B cell (primary cell): ENCODE results near the gene EFNA3. TPM values are rescaled to one million over a fixed set of nuclear protein-coding genes. Genes with fewer than 3 reads are reported as not detected.
A peak's percentile ranks its signal among the peaks of the same experiment; 100 is the strongest.

Source experiments
- ATAC-seq: fragments of 200-7000 bp; cut with Tn5 transposase; one replicate; pipeline ENCODE4 v1.10.0; 2021; ENCODE audit warnings: low read depth, mild to moderate bottlenecking, moderate number of reproducible peaks, moderate library complexity
- CTCF ChIA-PET: fragments of 350-600 bp; sonication (Branson Sonifier 250); formaldehyde crosslinking; loops from one replicate; lab custom pipeline; 2021; ENCODE audit warnings: antibody characterized with exemption, inconsistent platforms; lab: Charles Lee
- POLR2A ChIA-PET: fragments of 350-600 bp; sonication (Branson Sonifier 250); formaldehyde crosslinking; loops from one replicate; lab custom pipeline; 2021; ENCODE audit warnings: antibody characterized with exemption; lab: Charles Lee
- DNase-seq: peaks from one replicate; pipeline ENCODE4 v3.0.0; 2013
- H2AFZ ChIP-seq: 2 replicates; pipeline ENCODE4 v1.6.1; 2012; ENCODE audit warnings: mild to moderate bottlenecking, low read depth, low read length; ENCODE audit not compliant: insufficient read depth, poor library complexity, severe bottlenecking
- H3K27ac ChIP-seq, 2 donors: 1 replicate in 1 of 2; 2 replicates in 1 of 2; pipeline ENCODE4 v1.5.1; 2012 to 2013; ENCODE audit warnings: low read length in 2 of 2, mild to moderate bottlenecking in 2 of 2, moderate library complexity in 1 of 2
- H3K27me3 ChIP-seq, 4 experiments: fragments of 200-600 bp in 1 of 4; sonication (generic) in 1 of 4; replicated peaks in 1 of 4; 1 replicate in 2 of 4; 2 replicates in 2 of 4; pipeline versions ENCODE4 v1.6.1 to v1.7.0; 2013 to 2016; ENCODE audit warnings: low read length in 3 of 4, mild to moderate bottlenecking in 2 of 4, mixed read lengths in 1 of 4, moderate library complexity in 1 of 4; ENCODE audit not compliant: insufficient read depth in 4 of 4, control insufficient read depth in 3 of 4; ENCODE audit errors: control extremely low read depth in 1 of 4
- H3K36me3 ChIP-seq, 2 experiments: replicated peaks in 1 of 2; 1 replicate in 1 of 2; 2 replicates in 1 of 2; pipeline versions ENCODE4 v1.6.1 to v1.7.1; 2013; ENCODE audit warnings: low read length in 1 of 2; ENCODE audit not compliant: insufficient read depth in 2 of 2, control insufficient read depth in 1 of 2; ENCODE audit errors: control extremely low read depth in 1 of 2, extremely low read depth in 1 of 2
- H3K4me1 ChIP-seq, 2 donors: fragments of 200-600 bp in 1 of 2; sonication (generic) in 1 of 2; 1 replicate in 1 of 2; 2 replicates in 1 of 2; pipeline versions ENCODE4 v1.5.1 to v1.6.1; 2013 to 2017; ENCODE audit warnings: low read length in 2 of 2; ENCODE audit not compliant: control insufficient read depth in 2 of 2, insufficient read depth in 2 of 2
- H3K4me2 ChIP-seq: replicated peaks from 2 replicates; pipeline ENCODE3; 2012; ENCODE audit warnings: mild to moderate bottlenecking, low read depth, low read length; ENCODE audit not compliant: poor library complexity, severe bottlenecking
- H3K4me3 ChIP-seq, 5 experiments: fragments of 200-600 bp in 1 of 5; sonication (generic) in 1 of 5; 1 replicate in 3 of 5; 2 replicates in 2 of 5; pipeline versions ENCODE4 v1.5.1 to v1.7.0; 2011 to 2016; ENCODE audit warnings: low read length in 4 of 5, mild to moderate bottlenecking in 4 of 5, low read depth in 2 of 5, control low read depth in 1 of 5, moderate library complexity in 1 of 5; ENCODE audit not compliant: insufficient read depth in 1 of 5; ENCODE audit errors: control extremely low read depth in 1 of 5, extremely low read depth in 1 of 5
- H3K79me2 ChIP-seq: fragments of 200-600 bp; sonication (generic); one replicate; pipeline ENCODE4 v1.6.0; 2016; ENCODE audit warnings: low read length; ENCODE audit not compliant: control insufficient read depth, insufficient read depth
- H3K9ac ChIP-seq: fragments of 200-600 bp; sonication (generic); 2 replicates; pipeline ENCODE4 v1.6.1; 2017; ENCODE audit warnings: mild to moderate bottlenecking, low read length, moderate library complexity
- H3K9me3 ChIP-seq, 3 donors: one replicate each; pipeline versions ENCODE4 v1.6.1 to v1.7.1; 2013; ENCODE audit warnings: low read length in 2 of 3; ENCODE audit not compliant: control insufficient read depth in 2 of 3, insufficient read depth in 1 of 3; ENCODE audit errors: control extremely low read depth in 1 of 3
- H4K20me1 ChIP-seq: 2 replicates; pipeline ENCODE4 v1.6.0; 2012; ENCODE audit warnings: mild to moderate bottlenecking, low read length; ENCODE audit not compliant: insufficient read depth, control insufficient read depth, poor library complexity, severe bottlenecking
- H3K27ac Mint-ChIP-seq: one replicate; pipeline ENCODE4 v1.8.0; 2021; ENCODE audit warnings: mixed read lengths
- H3K27me3 Mint-ChIP-seq: one replicate; pipeline ENCODE4 v1.8.0; 2021; ENCODE audit warnings: mixed read lengths
- H3K4me1 Mint-ChIP-seq: one replicate; pipeline ENCODE4 v1.8.0; 2021; ENCODE audit warnings: mixed read lengths
- H3K4me3 Mint-ChIP-seq: one replicate; pipeline ENCODE4 v1.8.0; 2021; ENCODE audit warnings: mixed read lengths
- H3K9me3 Mint-ChIP-seq: one replicate; pipeline ENCODE4 v1.8.0; 2022; ENCODE audit warnings: mixed read lengths; ENCODE audit not compliant: insufficient read depth
- EZH2 ChIP-seq: IDR thresholded peaks from 2 replicates; pipeline ENCODE4 v1.6.1; 2012; ENCODE audit warnings: borderline replicate concordance, low read depth, mild to moderate bottlenecking, moderate library complexity, low read length; ENCODE audit not compliant: insufficient read depth, poor library complexity, severe bottlenecking
- WGBS: methylation state at CpG from one replicate; pipeline ENCODE4 v1.1.5; 2013; ENCODE audit warnings: missing lambda C conversion rate; ENCODE audit not compliant: insufficient coverage; 5-methylcytosine and 5-hydroxymethylcytosine counted together
- intact Hi-C: fragments of 100-400 bp; cut with micrococcal nuclease; formaldehyde crosslinking; loops from one replicate; pipeline ENCODE4 v1.10.0; 2022
- polyA plus RNA-seq: library from polyadenylated mRNA; depleted of rRNA; stranded (reverse); fragments of >200 nt; gene quantifications from 2 replicates; pipeline ENCODE4 v1.2.3, GENCODE V29; 2012
- total RNA-seq, 2 donors: library from RNA; stranded (reverse); fragments of 120-200 nt in 1 of 2; gene quantifications; 1 replicate in 1 of 2; 2 replicates in 1 of 2; pipeline versions ENCODE4 v1.2.3 to v1.2.4, GENCODE V29; 2013 to 2022
- TF ChIP-seq, protein P1 (sequence below): fragments of 200-600 bp; IDR thresholded peaks from one replicate; pipeline ENCODE4 v1.8.0; 2022; ENCODE audit warnings: antibody characterized with exemption, mild to moderate bottlenecking

The EFNA3 gene
- total and polyA plus RNA-seq, 2 donors (not counting 1 experiment from before 2014, with no cell fraction given), result 1.6 to 3.2 TPM

GRCh38 chr1:155079487-155080311 is 1.1 kb downstream of the EFNA3 start:
- Histone ChIP-seq H3K27me3 (peaks cover 0 to 57% (median 43%) of the 10 kb centered on the region in 4 experiments), H3K27ac (no peak overlapping the region), H3K4me2 (peak overlapping the region; percentile 97), H3K4me1 (peaks cover 59 to 64% of the 10 kb centered on the region in 2 donors), H4K20me1 (peaks cover 46% of the 10 kb centered on the region), H3K9ac (peak overlapping the region; percentile 59), H3K79me2 (no peaks in the 10 kb centered on the region), H3K9me3 (peaks cover 0 to 30% (median 0%) of the 10 kb centered on the region in 3 donors), H2AFZ (peak overlapping the region; percentile 67), H3K4me3 (peak overlapping the region in 4 of 5 experiments; percentile 25 to 45 (median 40)), H3K36me3 (no peaks in the 10 kb centered on the region)
- Mint-ChIP-seq H3K9me3 (no peaks in the 10 kb centered on the region), H3K27me3 (peaks cover 37% of the 10 kb centered on the region), H3K27ac (peak overlapping the region; percentile 79), H3K4me3 (peak overlapping the region; percentile 89), H3K4me1 (peaks cover 56% of the 10 kb centered on the region)
- WGBS, result 2% methylated on average over 65 of the region's 67 CpGs
- POLR2A ChIA-PET, result interaction anchor here (0.5 to 2.8 kb wide), 2 partner anchors 15 to 56 kb away, joined by 3 to 9 read pairs; partner anchors contain the start of gene SLC50A1
- TF ChIP-seq EZH2, result peak; percentile 74
- TF ChIP-seq, protein P1, sequence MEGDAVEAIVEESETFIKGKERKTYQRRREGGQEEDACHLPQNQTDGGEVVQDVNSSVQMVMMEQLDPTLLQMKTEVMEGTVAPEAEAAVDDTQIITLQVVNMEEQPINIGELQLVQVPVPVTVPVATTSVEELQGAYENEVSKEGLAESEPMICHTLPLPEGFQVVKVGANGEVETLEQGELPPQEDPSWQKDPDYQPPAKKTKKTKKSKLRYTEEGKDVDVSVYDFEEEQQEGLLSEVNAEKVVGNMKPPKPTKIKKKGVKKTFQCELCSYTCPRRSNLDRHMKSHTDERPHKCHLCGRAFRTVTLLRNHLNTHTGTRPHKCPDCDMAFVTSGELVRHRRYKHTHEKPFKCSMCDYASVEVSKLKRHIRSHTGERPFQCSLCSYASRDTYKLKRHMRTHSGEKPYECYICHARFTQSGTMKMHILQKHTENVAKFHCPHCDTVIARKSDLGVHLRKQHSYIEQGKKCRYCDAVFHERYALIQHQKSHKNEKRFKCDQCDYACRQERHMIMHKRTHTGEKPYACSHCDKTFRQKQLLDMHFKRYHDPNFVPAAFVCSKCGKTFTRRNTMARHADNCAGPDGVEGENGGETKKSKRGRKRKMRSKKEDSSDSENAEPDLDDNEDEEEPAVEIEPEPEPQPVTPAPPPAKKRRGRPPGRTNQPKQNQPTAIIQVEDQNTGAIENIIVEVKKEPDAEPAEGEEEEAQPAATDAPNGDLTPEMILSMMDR, result no peak
- intact Hi-C loops, result loop anchor here (1.0 to 5.0 kb wide), 2 partner anchors 8 to 1358 kb away; no protein-coding TSS in a partner anchor
- CTCF ChIA-PET, result interaction anchor here (0.9 to 2.5 kb wide), 9 partner anchors 9 to 95 kb away, joined by 3 to 16 read pairs (median 4); partner anchors contain the start of genes ADAM15, EFNA4 and KRTCAP2
- ATAC-seq (no peak), DNase-seq (peak; percentile 67)
